Mucosa of descending colon (tissue), 3 donors: ENCODE data around the gene FHDC1. TPM values are rescaled to one million over a fixed set of nuclear protein-coding genes. Genes with fewer than 3 reads are reported as not detected.

Experiments used
- ATAC-seq: fragments of 200-7000 bp; cut with Tn5 transposase; one replicate; pipeline ENCODE4 v1.9.1; 2020; ENCODE audit warnings: mild to moderate bottlenecking, moderate library complexity
- DNase-seq, 3 donors: peaks; one replicate each; pipeline ENCODE4 v3.0.0-alpha.2; 2020
- H3K36me3 ChIP-seq: fragments of 200-600 bp; one replicate; pipeline ENCODE4 v1.8.0; 2021; ENCODE audit warnings: low read depth, mild to moderate bottlenecking
- H3K4me1 ChIP-seq: fragments of 200-600 bp; one replicate; pipeline ENCODE4 v1.8.0; 2021; ENCODE audit warnings: low read depth, mild to moderate bottlenecking
- H3K4me3 ChIP-seq: fragments of 200-600 bp; one replicate; pipeline ENCODE4 v1.8.0; 2021; ENCODE audit warnings: mild to moderate bottlenecking
- H3K9me3 ChIP-seq: fragments of 200-600 bp; one replicate; pipeline ENCODE4 v1.8.0; 2021; ENCODE audit warnings: mild to moderate bottlenecking
- CTCF ChIP-seq: fragments of 200-600 bp; IDR thresholded peaks from one replicate; pipeline ENCODE4 v1.8.0; 2022; ENCODE audit warnings: antibody characterized with exemption, mild to moderate bottlenecking
- intact Hi-C, 2 donors: fragments of 100-400 bp; cut with DNase I in 1 of 2; cut with micrococcal nuclease in 1 of 2; formaldehyde crosslinking; loops; one replicate each; pipeline versions ENCODE4 v1.11.0 to v1.11.1; 2022; cut with DNase I, micrococcal nuclease
- total RNA-seq, 3 donors: library from RNA; stranded (reverse); fragmentation: NEBNext Ultra II Directional in 2 of 3; extraction: Animal tissue kit (Norgen Biotek cat#: 25700) in 2 of 3; gene quantifications; one replicate each; pipeline versions ENCODE4 v1.2.1 to v1.2.4, GENCODE V29; 2021 to 2023
- donor health status: DM: no; HTN: no; CAD: no; lungs with moderate emphysema.
- donor health status: DM: no; HTN: no; CAD: no.
- donor health status: DM: no; HTN: yes; CAD: no.

The FHDC1 gene
- total RNA-seq, 3 donors from 2014 or later, result 8.8 to 16.1 (median 14.1) TPM

- no peak for DNase-seq
- Histone ChIP-seq H3K9me3 (no peaks in the 10 kb centered on the region), H3K4me3 (no peak overlapping the region), H3K4me1 (no peaks in the 10 kb centered on the region), H3K36me3 (no peaks in the 10 kb centered on the region)
- intact Hi-C loops, result no loop called here
- ATAC-seq, result no peak
- no peak for TF ChIP-seq CTCF
Measured at GRCh38 chr4:153002110-153002509, 66.0 kb downstream of the FHDC1 start.

GRCh38 chr4:153004081-153004850, 68.1 kb downstream of the FHDC1 start:
- Histone ChIP-seq H3K36me3 (no peaks in the 10 kb centered on the region), H3K9me3 (no peaks in the 10 kb centered on the region), H3K4me3 (no peak overlapping the region), H3K4me1 (no peaks in the 10 kb centered on the region)
- intact Hi-C loops, result no loop called here
- no peak for TF ChIP-seq CTCF
- DNase-seq, result no peak
- ATAC-seq, result no peak

GRCh38 chr4:153005899-153006381, 69.8 kb downstream of the FHDC1 start:
- TF ChIP-seq CTCF, result no peak
- no peaks in the 10 kb centered on the region for H3K9me3 ChIP-seq
- intact Hi-C loops, result no loop called here
- no peaks in the 10 kb centered on the region for H3K4me1 ChIP-seq
- DNase-seq, result no peak
- no peak overlapping the region for H3K4me3 ChIP-seq
- H3K36me3 ChIP-seq, result no peaks in the 10 kb centered on the region
- peak; percentile 19 for ATAC-seq

- no peak for TF ChIP-seq CTCF
- Histone ChIP-seq H3K4me1 (no peaks in the 10 kb centered on the region), H3K9me3 (no peaks in the 10 kb centered on the region), H3K4me3 (no peak overlapping the region), H3K36me3 (no peaks in the 10 kb centered on the region)
- DNase-seq, result no peak
- intact Hi-C loops, result no loop called here
- ATAC-seq, result peak; percentile 16
Measured at GRCh38 chr4:153008578-153009199, 72.6 kb downstream of the FHDC1 start.

- intact Hi-C loops, result no loop called here
- H3K4me3 ChIP-seq, result no peak overlapping the region
- H3K9me3 ChIP-seq, result no peaks in the 10 kb centered on the region
- no peak for ATAC-seq
- H3K4me1 ChIP-seq, result no peaks in the 10 kb centered on the region
- H3K36me3 ChIP-seq, result no peaks in the 10 kb centered on the region
- DNase-seq, result no peak
- no peak for TF ChIP-seq CTCF
Measured at GRCh38 chr4:153010146-153010545, 74.0 kb downstream of the FHDC1 start.
